ENCODE results near the gene CMPK2.

GRCh38 chr2:6876309-6876708 lies 10.6 kb upstream of the CMPK2 start:
- TF ChIP-seq POLR2A (IDR thresholded peaks at IDR 0.05; ENCODE audit: extremely low read depth, insufficient read length) (no peak), CTCF (IDR thresholded peaks at IDR 0.05; ENCODE audit: low read depth, low read length) (no peak), MAX (IDR thresholded peaks at IDR 0.05; ENCODE audit: low read depth, low read length) (no peak), MYC (IDR thresholded peaks at IDR 0.05; ENCODE audit: low read depth, low read length) (no peak)

All from NB4 (cell line).